Right lobe of liver (tissue), 4 donors: ENCODE measurements around the gene TC2N.

ENCODE experiments used
- POLR2A ChIP-seq: fragments of 450-650 bp; IDR thresholded peaks from one replicate; pipeline ENCODE4 v1.6.1; 2017; ENCODE audit warnings: antibody characterized with exemption, mild to moderate bottlenecking
- TF ChIP-seq, protein P1 (sequence below), 4 donors: fragments of 200-600 bp in 3 of 4; fragments of 450-650 bp in 1 of 4; IDR thresholded peaks; one replicate each; pipeline versions ENCODE4 v1.5.1 to v1.8.0; 2016 to 2022; ENCODE audit warnings: antibody characterized with exemption in 4 of 4, mild to moderate bottlenecking in 2 of 4
- donor health status: DM: no; HTN: no; CAD: no.
- donor health status: DM: no; HTN: no; CAD: no.
- donor health status: DM: no; HTN: yes; CAD: no.

DNA sequence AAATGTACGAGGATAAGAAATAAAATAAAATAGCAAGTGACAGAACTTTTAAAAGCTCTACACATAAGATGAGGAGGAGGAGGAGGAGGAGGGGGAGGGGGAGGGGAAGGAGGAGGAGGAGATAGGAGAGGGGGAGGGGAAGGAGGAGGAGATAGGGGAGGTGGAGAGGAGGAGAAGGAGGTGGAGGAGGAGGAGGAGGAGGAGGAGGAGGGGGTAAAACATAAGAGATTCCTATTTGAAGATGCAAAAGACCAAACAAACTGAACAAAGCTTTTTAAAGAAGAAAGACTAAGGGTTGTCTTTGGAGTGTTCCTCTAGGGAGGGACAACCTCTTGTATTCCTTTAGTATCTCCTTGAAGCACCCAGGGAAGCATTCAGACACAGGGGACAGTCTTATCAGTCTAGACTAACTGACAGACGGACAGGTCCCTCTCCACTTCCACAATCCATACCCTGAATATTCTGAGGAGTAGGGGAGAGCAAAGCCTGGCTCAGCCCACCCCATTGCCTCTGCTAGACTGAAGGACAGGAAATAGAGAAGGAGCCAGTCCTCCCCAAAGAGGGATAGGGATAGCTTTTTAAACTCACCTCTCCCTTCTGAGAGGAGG, 12.9 kb downstream of the TC2N start:
- TF ChIP-seq, protein P1, sequence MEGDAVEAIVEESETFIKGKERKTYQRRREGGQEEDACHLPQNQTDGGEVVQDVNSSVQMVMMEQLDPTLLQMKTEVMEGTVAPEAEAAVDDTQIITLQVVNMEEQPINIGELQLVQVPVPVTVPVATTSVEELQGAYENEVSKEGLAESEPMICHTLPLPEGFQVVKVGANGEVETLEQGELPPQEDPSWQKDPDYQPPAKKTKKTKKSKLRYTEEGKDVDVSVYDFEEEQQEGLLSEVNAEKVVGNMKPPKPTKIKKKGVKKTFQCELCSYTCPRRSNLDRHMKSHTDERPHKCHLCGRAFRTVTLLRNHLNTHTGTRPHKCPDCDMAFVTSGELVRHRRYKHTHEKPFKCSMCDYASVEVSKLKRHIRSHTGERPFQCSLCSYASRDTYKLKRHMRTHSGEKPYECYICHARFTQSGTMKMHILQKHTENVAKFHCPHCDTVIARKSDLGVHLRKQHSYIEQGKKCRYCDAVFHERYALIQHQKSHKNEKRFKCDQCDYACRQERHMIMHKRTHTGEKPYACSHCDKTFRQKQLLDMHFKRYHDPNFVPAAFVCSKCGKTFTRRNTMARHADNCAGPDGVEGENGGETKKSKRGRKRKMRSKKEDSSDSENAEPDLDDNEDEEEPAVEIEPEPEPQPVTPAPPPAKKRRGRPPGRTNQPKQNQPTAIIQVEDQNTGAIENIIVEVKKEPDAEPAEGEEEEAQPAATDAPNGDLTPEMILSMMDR (IDR thresholded peaks at IDR 0.05) = no peak
- TF ChIP-seq POLR2A = no peak
